Hindlimb muscle (tissue), 1 donor: Measurements from ENCODE around the gene LIFR. TPM values are rescaled to one million over a fixed set of nuclear protein-coding genes. Genes with fewer than 3 reads are reported as not detected.

ENCODE experiments used
- DNase-seq: peaks from one replicate; pipeline ENCODE4 v3.0.0-alpha.2; 2013
- polyA plus RNA-seq: library from polyadenylated mRNA; unstranded; fragments of 120-200 nt; gene quantifications from one replicate; pipeline ENCODE4 v1.2.1, GENCODE V29; 2013; ENCODE audit not compliant: insufficient read length

LIFR gene
- polyA plus RNA-seq, 1 donor: 48.9 TPM

DNA sequence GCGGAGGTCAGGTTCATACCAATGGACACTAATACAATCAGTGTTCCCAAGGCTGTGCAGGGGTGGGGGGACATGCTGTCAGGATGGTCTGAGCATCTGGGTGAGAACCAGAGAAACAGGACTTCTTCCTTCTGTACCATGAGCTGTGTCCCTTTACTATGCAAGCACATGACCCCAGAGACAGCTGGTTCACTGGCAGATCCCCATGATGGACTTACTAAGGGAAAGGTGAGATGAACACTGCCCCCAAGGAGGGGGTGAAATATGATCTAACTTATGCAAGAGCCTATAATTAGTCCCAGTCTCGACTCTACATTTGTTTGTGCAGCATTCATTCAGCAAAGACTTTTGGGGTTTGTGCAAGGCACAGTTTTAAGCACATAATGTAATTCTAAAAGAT lies 91.4 kb downstream of the LIFR start:
- DNase-seq: no peak

DNA sequence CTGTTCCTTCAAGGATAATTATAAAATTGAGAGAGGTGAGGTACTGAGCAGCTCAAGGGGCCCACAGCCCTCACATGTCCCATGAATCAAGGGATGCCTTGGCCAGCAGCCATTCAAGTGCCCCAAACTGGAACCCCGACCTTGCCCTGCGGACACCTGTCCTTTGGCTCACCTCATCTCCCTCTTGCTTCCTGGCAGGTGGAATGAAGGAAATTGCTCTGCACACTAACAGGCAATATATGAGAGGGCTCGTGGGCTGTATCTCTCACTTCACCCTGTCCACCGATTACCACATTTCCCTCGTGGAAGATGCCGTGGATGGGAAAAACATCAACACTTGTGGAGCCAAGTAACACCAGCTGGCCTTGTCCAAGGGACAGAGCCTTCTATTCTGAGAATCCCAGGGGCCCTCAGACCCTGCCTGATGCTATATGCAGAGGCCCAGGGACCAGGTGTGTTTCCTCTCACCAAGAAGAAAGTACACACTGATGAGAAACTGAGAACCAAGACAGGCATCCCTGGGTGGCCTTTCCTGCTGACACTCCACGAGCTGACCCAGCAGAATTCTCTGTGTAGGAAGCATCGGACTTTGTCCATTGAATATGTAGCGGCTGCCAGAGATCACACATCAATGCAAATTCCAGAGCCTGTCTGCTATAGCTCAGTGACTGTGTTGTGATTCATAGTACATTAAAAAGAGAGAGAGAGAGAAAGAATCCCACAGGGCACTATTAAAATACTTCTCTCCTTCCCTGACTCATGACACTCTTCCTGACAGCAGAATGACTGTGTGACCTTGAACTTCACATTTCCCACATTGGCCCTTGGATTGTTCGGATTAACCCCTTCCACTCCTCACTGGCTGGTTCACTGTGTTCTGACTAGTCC lies 92.6 kb downstream of the LIFR start:
- no peak for DNase-seq

- DNase-seq: no peak
These were observed 93.3 kb downstream of the LIFR start for GRCh38 chr5:38462976-38463633.

DNA sequence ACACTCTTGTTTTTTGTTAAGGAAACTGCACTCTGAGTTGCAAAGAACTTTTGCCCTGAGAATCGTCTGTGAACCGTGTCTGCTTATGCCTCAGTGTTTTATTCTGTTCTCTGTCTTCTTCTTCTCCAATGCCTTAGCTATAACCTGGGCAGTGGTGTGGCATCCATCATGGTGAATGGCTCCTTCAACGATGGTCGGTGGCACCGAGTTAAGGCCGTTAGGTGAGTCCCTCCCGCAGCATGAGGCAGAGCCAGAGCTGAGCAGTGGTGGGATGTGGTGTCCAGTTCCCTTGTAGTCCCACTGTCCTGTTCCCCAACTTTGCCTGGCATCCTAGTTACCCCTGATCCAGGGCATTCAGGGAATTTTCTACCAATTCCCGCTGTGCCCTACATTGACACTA lies 98.3 kb downstream of the LIFR start:
- DNase-seq: no peak

DNA sequence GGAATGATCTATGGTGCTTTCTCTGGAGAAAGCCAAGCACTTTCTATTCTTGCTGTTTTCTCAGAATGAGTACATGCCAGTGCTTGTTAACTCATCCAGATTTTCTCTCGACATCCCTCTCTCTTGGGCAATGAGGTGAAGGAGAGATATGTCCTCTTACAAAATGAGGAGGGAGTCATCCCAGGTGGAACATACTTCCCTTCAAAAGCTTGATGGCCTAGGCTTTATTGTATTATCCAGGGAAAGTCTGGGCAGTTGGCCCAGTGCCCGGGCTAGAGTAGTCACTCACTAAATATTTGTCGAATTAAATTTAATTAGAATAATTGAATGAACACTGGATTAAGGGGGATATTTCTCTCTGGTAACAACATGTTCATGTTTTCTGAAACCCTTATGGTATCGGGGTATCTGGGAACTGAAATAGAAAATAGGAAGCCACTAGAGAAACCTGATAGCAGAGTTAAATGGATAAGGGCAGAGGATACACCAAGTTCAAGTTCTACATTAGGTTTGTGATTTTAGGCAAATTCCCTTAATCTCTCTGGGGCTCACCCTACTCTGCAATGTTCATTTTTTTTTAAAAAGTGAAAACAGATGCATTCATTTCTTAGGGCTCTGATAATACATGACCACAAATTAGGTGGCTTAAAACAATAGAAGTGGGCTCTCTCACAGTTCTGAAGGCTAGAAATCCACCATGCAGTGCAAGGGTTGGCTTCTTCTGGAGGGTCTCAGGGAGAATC lies 99.6 kb downstream of the LIFR start:
- no peak for DNase-seq

DNA sequence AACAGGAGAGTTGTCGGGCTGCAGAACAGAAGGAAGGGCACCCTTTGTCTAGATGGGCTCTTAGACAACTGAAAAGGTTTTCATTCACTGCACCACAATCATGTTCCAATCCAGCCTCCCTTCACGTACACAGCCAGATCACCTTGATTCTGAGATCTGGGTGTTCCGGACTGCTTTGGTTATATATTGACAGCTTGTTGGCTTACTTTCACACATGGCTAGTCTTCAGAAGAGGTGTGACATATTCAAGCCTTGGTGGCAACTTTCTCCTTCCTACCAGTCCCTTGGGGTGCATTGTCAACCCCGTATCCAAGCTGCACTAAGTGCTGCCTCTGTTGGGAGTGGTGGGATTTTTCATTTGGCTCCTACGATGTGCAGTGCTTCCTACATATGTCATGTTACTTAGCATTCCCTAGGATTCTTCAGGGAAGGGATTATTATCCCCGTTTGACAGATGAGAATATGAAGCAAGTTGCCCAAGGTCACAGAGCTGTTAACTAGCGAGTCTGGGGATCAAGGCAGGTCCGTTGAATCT lies 100.6 kb downstream of the LIFR start:
- no peak for DNase-seq

DNA sequence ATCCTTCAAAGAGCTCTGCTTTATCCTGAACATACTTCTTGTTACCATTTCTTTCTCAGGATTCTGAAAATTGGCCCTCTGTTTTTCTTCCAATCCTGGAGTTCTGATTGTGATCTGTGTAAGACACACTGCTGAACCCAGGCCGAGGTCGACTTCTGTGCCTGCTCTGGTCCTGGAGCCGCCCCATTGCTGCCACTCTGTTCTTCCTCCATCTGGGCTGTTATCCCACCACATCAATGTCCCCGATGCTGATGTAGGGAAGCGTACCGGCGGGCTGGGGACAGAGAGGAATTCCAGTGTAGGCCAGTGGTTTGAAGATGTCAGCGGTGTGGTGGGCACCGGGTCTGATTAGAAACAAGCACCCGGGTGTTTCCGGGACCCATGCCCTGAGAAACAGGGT lies 102.5 kb downstream of the LIFR start:
- DNase-seq: no peak

DNA sequence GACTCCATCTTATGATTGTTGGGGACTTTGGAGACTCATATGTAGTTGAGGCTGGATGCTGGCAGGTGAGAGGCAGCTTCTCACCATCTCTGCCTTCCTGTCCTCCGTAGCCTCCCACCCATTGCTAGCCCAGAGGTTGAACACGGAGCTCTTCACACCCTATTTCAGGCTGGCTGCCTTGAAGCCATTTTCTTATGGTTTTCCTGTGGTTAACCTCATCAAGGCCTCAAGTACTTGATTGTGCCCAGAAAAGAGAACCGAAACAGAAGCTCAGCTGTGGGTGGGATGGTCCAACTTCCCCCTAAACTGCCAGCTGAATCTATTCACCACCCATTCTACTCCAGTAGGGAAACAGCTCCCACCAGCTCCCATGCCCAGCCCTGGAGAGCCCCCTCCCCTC lies 102.9 kb downstream of the LIFR start:
- no peak for DNase-seq

DNA sequence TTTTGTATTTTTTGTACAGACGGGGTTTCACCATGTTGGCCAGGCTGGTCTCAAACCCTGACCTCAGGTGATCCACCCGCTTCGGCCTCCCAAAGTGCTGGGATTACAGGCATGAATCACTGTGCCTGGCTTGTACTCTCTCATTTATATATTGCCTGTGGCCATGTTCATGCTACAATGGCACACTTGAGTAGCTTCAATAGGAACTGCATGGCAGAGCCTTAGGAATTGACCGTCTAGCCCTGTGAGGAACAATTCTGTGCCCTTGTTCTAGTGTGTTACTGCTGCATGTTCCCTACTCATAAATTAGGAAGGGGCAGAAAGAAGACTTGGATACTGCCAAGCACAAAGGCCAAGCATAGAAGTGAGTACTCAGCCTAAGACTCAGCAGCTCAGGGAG lies 104.2 kb downstream of the LIFR start:
- DNase-seq: no peak

DNA sequence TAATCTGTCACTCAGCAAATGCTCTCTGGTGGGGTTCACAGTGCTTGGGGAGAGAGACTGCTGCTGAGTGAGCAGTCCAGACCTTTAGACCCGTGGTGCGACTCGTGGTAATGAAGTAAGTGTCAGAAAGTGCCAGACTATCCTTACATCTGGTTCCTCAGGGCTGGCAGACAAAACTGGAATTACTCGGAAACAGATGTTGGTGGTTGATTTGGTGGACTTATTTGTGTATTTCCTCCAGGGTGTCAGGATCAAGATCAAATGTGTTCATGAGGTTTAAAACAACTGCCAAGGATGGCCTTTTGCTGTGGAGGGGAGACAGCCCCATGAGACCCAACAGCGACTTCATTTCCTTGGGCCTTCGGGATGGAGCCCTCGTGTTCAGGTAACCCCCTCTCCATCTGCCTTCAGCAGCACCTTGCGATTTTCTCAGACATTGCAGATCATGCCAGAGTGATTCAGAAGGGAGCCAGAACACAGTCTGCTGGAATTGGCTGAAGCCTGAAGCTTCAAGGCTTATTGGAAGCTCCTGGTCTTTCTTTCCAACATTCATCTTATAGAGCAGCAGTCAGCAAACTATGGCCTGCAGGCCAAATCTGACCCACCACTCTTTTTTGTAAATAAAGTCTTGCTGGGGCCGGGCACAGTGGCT lies 105.2 kb downstream of the LIFR start:
- DNase-seq: no peak

- DNase-seq: no peak
These were observed 105.8 kb downstream of the LIFR start for GRCh38 chr5:38450627-38451026.

DNA sequence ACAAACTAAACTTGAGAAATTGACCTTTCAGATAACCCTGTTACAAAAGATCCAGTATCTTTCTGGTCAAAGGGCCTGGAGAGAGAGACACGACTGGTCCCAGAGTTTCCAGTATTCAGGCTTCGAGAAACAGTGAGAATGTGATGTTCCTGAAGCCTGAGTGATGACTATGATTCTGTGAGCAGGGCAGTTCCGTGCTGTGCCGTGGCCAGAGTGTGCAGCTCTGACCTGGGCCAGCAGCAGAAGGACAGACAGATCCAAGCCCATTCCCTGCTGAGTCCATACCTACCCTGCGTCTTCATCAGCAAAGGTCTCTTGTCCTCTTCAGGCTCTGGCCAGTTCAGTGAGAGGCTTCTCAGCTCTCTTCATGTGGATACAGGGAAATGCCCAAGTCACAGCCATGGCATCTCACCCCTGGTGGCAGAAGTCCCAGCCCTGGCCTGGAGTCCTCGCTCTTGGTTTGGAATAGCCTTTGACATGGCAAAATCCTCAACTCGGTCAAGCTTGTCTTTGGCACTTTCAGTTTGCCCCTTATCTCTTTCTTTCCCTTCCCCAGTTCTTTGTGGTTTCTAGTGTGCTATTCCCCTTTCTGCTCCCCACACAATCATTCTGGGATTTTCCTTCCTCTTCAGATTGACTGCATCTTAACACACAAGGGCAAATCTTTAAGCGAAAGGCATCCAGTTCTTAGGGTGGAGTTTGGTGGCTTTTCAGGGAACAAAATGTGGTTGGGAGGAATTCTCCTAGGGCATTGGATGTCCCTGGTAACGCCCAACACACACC lies 107.7 kb downstream of the LIFR start:
- no peak for DNase-seq

GRCh38 chr5:38447786-38448185 lies 108.7 kb downstream of the LIFR start:
- peak; percentile 71 for DNase-seq

GRCh38 chr5:38447056-38447455 lies 109.4 kb downstream of the LIFR start:
- DNase-seq: no peak

DNA sequence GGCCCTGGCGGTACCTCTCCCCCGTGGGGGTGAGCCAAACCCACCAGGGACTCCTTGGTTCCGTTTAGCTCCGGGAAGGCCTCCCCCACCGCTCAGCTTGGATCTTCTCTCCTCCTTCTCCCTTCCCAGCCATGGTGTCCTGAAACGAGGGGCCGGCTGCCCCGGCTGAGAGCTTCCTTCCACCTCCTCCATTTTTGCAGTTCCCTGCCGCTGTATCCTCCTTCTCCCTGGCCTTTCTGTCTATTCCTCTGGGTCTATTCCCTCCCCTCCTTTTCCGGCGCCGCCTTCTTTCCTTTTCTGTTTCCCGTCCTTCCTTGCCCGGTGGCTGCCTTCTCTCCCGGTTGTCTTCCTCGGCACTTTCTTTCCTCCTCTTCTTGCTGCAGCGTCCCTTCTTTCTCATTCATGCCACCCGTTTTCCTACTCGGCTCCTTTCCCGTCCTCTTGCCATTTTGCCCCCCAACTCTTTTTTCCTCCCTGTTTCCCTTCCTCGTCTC lies 110.4 kb downstream of the LIFR start:
- no peak for DNase-seq

- DNase-seq: no peak
These were observed 110.9 kb downstream of the LIFR start for GRCh38 chr5:38445374-38446028.

DNA sequence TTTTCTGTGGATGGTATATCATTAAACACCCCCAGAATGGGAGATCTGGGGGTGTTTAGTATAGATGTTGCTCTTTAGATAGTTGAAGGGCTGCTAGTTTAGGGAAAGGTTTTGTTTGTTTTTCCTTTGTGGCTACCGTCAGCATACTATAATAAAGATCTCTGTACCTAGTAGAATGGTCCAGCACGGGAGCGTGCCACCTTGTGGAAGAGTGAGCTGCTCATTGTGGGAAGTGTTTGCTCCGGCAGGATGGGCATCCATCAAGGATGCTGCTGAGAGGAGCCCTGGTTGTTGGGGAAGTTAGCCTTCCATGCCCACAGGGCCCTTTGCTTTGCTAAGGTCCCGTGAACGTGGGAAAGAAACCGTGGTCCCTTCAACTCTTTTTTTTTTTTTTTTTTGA lies 113.1 kb downstream of the LIFR start:
- no peak for DNase-seq

- DNase-seq: no peak
These were observed 114.2 kb downstream of the LIFR start for GRCh38 chr5:38442247-38442573.

DNA sequence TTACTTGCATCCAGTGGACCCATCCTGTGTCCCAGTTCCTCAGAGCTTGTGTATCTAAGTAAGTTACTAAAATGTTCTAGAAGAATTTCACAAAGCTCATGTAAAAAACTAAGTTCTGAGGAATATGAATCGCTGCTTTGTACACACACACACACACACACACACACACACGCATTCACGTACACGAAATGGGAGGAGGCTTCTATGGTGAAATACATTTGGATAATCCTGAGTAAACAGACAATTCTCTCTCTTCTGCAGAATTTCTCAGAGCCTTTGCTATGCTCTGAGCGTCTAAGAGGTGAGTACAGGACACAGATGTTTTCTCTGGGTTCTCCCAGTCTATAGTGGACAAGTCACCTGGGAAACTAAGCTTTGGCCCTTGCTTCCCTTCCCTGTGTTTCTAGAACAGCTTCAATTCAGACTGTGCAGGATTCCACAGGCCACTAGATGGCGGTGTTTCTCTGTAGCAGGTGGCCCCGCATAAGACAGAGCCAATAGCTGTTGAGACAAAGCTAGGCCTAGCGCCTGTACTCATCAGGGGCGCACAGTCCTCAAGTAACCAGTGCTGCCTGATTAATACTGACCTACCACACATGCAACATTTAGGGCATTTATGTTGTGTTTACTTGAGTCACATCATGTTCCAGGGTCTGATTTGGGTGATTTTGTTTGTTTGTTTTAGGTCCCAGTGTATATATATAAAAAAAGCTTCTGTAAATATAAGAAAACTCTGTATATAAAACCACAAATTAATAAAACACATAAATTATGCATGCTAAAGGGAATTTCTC lies 114.8 kb downstream of the LIFR start:
- peak; percentile 92 for DNase-seq

GRCh38 chr5:38438757-38439156 lies 117.7 kb downstream of the LIFR start:
- no peak for DNase-seq
